COLO829 (cell line): ENCODE results near the gene OR2T2.
A peak's percentile ranks its signal among the peaks of the same experiment; 100 is the strongest.
"Not testable (repeated sequence)": the region's sequence is repeated elsewhere in the genome, so short reads cannot be mapped to it uniquely, and the experiment has no call there.

Experiments
- DNase-seq: peaks from one replicate; pipeline ENCODE4 v3.0.0; 2012; ENCODE audit warnings: low spot score

Gene OR2T2, protein sequence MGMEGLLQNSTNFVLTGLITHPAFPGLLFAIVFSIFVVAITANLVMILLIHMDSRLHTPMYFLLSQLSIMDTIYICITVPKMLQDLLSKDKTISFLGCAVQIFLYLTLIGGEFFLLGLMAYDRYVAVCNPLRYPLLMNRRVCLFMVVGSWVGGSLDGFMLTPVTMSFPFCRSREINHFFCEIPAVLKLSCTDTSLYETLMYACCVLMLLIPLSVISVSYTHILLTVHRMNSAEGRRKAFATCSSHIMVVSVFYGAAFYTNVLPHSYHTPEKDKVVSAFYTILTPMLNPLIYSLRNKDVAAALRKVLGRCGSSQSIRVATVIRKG

DNA sequence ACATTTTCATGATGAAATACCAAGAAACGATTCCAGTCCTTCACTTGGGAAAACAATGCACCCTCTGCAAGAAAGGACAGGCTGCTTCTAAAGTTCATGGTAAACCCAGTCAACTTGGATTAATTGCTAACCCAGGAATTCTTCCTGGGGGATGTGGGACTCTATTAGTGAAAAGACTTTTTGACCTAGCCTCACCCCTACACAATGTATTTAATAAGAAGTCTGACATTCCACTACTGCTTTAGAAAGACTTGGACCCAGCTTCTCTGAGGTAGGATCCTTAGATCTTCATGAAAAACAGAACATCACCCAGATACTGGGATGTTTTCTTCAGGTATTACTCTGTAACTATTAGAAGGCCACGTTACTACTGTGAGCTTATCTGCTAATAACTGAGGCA, at the start of gene OR2T2:
Gene OR2T2 (plus strand): TSS at position 239 of the 400 bp plus-strand sequence. CDS start 7,161 bp downstream, outside the sequence.
- DNase-seq: not testable (repeated sequence)

DNA sequence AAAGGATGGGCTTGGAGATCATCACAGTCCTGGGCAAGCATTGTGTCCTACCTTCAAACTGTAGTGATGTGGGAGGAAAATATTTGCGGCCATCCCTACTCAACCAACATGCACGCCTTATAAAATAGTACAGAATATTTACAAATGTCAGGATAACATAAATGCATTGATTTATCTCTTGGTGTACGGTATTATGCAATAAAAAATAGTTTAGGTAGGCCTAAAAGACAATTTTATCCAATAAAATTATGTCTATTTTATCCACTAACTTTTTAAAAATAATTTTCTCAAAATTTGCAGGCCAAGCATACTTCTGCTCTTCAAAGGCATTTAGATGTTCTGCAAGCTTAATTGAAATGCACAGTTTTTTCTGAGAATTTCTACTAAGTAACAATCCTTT, 42.7 kb upstream of the OR2T2 start, which contains the start of gene OR2T1:
Gene OR2T1 (plus strand): TSS at position 301 of the 400 bp plus-strand sequence. CDS start 3,100 bp downstream, outside the sequence.
- DNase-seq: no peak

DNA sequence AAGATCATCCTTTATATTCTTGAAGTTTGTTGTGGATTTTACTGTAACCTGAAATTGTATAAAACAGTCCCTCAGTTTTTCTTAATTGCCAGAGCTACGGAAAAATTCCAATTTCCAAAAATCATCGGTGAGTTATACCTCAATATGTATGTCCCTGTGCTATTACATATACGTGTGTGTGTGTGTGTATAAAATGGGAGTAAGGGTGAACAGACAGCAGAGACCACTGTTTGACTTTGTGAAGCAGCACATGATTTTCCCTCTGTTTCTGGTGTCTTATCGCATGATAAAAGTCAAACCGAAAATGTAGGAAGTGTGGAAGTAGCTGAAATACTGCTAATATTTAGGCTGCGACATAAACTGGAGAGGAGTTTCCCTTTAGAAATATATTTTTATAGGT, 41.4 kb upstream of the OR2T2 start:
- DNase-seq: peak; percentile 66

DNA sequence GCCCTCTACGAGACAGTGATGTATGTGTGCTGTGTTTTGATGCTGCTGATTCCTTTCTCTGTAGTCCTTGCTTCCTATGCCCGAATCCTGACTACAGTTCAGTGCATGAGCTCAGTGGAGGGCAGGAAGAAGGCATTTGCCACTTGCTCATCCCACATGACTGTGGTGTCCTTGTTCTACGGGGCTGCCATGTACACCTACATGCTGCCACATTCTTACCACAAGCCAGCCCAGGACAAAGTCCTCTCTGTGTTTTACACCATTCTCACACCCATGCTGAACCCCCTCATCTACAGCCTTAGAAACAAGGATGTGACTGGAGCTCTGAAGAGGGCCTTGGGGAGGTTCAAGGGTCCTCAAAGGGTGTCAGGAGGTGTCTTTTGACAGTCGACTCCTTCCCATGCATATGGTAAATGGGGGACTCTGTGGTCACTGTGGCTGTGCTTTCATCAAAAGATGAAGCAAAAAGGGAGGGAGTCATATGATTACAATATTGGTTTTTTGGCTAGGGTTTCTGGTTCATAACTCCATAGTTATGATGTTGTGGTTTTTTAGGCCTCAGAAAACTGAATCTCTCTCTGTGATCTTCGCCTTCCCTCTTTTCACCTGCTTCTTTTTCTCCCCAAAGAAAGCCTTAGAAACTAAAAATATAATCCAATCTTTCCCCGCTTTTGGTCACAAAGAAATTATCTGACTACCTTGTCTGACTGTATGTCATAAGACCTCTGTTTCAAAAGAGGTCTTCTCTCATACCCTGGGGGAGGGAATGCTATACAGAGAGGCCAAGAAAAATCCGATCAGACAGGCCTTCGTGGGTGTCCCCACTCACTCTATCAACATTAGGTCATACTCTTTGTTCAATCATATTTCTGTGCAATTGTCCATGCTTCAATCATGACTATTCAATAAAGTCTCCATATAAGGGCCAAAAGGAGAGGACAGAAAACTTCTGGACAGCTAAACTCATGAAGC, 38.4 kb upstream of the OR2T2 start:
- no peak for DNase-seq

DNA sequence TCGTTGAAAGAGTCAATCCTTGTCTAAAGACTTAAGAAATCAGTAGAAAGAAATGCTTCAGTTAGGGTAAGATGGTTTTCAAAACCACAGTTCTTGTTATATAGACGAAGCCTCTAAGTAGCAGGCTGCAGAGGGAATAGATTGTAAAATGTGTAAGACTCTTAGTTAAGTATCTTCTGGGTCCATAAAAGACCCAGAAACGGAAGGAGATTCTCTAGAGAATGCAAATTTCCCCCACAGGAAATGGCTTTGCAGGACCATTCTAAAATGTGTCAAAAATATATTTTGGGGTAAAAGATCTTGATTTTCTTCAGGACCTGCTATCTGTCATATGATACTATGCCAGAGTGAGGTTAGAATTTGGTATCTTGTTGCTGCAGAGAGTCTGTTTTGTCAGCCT, 29.2 kb upstream of the OR2T2 start:
- DNase-seq: no peak

DNA sequence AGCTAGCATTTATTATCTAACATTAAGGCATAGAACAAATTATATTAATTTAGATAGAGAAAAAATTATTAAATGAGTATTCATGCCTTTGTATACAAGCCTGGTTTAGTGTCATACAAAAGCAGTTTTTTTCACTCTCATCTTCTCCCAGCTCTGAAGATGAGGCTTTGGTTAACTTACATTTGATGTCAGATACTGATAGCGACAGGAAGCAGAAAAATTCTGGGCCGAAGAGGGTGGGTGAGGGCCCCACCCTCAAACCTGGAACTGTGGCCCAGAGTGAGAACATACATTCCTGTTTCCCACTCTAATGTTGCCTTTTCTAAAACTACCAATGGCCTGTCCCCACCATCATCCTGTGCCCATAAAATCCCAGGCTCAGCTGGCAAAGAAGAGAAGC, 27.6 kb upstream of the OR2T2 start:
- no peak for DNase-seq

DNA sequence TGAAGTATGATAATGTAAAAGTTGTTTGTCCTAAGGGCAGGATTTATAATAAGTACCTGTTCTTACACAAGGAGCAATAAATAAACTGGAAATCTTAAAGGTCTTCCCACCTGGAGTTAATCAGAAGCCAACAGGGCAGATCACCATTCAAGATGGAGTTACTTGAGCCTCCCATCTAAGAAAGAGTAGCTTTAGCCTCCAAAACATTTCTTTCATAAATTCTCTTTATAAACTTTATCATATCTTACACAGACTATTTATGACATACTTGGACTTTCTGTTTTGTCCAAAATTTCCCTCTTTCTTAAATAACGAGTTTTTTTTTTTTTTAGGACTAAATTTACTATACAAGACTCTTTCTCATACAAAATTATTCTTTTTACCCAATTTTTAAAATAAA, 24.1 kb upstream of the OR2T2 start:
- DNase-seq: no peak

DNA sequence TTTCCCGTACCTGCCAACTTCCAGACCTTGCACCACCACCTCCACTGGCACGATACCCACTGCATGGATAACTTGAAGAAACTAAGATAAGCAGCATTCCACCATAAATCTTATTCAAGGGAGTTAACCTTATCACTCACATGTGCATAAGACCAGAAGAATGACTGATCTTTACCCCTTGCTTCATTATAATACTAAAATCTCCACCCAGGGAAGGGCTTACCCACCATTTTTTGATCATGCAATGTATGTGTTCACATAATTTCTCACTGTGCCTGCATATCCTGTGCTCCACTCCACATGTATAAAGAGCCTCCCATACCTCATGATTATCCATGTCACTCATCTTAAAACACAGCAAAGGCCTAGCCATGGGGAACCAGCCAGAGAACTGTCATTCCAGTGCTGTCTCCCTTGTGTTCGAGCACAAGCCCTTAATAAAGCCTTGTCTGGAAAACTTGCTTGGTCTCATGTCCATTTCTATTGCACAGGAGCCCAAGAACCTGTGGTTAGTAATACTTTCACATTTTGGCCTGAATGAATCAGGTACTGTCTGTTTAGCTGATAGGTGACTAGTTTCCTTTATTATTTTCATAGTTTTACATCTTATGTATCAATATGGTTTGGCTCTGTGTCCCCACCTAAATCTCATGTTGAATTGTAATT, 17.8 kb upstream of the OR2T2 start:
- not testable (repeated sequence) for DNase-seq

DNA sequence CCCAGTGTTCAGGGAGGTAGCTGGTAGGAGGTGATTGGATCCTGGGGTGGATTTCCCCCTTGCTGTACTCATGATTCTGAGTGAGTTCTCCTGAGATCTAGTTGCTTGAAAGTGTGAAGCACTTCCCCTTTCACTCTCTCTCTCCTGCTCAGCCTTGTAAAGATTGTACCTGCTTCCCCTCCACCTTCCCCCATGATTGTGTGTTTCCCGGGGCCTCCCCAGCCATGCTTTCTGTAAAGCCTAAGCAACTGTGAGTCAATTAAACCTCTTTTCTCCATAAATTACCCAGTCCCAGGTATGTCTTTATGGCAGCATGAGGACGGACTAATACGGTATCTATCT, 17.3 kb upstream of the OR2T2 start:
- not testable (repeated sequence) for DNase-seq

DNA sequence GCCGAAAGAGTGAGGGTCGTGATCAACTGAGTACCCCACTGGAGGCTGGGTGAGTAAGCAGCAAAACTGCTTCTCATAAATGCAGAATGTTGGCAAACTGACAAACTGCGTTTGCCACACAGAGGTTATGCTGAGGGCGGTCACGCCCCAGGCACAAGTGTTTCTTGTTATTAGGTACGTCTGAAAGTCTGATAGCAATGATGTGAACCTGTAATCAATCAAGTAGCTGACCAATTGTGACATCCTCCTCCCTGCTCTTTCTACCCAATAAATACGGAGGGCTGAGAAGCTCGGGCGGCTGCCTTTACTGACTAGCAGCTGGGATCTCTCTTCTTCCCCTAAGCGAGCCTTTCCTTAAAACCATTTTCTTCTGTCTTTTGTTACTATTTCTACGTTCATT, 13.8 kb upstream of the OR2T2 start:
- not testable (repeated sequence) for DNase-seq

DNA sequence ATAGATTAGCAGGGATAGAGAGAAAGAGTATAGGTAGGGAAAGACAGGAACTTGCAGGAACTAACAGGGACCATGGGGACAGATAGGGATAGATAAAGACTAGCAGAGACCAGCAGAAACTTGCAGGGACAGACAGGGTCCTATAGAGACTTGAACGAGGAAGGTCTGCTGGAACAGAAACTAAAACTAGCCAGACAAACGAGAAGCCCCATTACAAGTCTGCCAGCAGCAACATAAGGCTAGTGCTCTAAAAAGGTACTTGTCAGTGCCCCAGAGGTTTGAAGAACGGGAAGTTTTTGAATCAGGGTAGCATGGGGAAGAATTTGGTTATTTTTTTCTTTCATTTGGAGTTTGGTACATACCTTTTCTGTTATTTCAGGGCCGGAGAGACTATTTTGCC, 13.2 kb upstream of the OR2T2 start:
- not testable (repeated sequence) for DNase-seq

DNA sequence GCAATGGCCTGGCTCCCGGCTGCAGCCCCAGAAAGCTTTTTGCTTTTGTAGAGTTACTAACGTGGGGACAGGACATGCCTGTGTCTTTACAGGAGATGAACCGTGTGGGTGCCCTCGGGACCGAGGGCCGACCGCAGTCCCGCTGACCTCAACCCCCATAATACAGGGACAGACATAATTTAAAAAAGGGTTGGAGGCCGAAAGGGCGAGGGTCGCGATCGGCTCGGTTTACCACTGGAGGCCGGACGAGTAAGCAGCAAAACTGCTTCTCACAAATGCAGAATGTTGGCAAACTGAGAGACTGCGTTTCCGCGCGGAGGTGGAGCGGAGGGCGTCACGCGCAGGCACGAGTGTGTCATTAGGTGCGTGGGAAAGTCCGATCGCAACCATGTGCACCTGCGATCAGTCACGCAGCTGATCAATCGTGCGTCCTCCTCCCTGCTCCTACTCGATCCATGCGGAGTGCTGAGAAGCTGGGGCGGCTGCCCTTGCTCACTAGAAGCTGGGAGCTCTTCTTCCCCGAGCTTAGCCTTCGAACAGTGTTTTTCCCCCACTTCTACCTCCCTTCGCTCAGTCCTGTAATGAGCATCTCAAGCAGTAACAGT, 11.5 kb upstream of the OR2T2 start:
- DNase-seq: not testable (repeated sequence)

DNA sequence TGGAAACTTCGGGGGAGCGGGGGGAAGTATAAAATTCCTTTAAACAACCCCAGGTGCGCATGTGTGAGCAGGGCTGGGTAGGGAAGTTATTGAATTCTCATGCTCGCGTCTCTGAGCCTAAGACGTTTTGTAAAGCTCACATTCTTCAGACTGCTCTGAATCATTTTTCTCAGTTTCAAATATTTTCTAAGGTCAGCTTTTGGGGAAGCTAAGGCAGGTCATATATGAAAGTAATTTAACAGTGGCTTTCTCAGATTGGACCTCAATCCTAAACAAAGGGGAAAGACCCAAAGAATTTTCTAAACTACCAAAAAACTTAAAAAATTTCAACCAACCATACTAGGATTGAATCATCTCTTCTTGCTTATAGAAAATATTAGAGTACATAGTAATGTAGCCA, 10.5 kb upstream of the OR2T2 start:
- not testable (repeated sequence) for DNase-seq

DNA sequence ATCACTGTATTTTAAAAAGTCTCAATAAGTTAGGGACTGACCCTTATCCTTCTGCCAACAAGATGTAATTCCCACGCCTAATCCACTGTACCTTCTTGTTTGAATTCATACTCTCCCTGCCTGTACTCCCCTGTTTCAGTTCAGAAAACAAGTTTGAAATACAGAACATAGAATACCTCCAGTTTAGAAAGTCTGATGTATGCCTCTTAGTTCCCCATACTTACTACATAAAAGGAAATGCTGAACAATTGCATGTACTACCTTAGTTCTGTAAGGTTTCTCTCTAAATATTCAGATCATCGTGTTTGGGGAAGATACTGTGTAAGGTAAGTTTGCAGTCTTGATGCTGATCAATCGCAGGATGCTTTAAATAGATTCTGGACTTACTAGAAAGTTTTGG, 9.1 kb upstream of the OR2T2 start:
- not testable (repeated sequence) for DNase-seq

DNA sequence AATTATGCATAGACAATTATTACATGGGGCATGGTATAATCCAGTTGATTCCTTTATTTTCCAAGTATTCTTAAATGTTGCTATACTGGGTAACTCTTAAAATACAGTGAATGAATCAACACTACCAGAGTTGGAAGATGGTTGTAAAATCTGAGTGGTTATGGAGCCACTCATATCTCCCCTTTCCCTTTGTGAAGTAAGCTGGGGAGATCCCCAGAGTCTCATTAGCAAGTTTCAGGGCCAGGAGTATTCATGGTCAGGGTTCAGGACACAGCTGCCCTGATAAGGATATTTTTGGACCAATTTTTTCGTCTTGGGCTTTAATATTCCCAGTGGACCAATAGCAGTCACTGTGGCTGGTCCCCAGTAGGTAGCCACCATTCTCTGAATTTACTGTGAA, 6.8 kb upstream of the OR2T2 start:
- not testable (repeated sequence) for DNase-seq

DNA sequence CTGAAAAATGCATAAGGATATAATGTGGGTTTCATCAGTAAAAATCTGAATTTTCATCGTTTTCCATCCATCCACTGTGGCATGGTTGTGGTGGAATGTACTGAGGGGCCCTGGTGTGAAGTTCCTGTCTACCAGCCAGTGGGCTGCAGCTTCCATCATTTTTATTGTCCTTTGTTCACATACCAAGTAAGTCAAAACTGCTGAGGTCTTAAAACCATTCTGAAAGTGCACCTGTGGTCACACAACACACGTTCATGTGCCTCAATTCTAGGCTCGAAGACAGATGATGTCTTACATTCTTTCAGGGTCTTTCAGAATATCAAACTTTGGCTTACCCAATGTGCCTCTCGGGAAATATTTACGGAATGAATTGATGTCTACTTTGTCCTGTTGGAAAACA, 6.2 kb upstream of the OR2T2 start:
- not testable (repeated sequence) for DNase-seq

DNA sequence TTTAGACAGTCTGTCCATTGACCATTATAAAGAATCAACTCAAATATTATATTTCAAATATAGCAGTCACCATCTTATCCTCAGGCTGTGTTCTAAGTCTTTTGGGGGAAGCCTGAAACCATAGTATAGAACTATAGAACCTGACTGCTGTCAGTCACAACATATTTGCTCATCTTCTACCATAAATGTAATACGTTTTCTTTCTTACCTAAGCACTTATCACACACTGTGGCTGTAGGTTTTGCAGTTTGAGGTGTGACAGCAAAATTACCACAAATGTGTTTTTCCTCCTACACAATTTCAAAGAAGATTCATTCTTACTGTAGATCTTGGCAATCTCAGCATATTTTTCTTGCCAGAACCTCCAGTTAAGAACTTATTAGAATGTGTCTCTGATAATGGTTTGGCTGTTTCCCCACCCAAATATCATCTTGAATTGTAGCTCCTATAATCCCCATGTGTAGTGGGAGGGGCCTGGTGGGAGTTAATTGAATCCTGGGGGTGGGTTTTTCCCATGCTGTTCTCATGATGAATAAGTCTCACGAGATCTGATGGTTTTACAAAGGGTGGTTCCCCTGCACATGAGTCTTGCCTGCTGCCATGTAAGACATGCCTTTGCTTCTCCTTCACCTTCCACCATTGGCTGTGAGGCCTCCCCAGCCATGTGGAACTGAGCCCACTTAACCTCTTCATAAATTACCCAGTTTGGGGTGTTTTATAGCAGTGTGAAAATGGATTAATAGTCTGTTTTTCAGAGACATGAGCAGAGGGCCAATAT, 2.7 kb upstream of the OR2T2 start:
- not testable (repeated sequence) for DNase-seq

DNA sequence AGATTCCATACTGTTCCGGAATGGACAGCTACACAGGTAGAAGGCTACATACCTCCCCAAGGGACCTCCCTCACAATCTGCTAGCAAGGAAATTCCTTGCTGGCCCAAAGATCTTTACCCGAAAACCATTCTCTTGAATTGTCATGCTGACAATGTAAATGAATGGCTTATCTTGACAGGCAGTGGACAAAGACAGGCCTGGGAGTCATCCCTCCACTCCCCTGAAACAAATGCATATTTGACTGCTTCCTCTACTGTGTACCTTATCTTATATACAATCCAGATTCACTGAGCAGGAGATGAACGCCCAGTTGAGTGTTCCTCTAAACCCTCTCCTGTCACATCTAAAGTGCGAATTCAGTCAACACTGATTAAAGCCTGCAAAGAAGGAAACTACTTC, 834 bp upstream of the OR2T2 start:
- DNase-seq: not testable (repeated sequence)

DNA sequence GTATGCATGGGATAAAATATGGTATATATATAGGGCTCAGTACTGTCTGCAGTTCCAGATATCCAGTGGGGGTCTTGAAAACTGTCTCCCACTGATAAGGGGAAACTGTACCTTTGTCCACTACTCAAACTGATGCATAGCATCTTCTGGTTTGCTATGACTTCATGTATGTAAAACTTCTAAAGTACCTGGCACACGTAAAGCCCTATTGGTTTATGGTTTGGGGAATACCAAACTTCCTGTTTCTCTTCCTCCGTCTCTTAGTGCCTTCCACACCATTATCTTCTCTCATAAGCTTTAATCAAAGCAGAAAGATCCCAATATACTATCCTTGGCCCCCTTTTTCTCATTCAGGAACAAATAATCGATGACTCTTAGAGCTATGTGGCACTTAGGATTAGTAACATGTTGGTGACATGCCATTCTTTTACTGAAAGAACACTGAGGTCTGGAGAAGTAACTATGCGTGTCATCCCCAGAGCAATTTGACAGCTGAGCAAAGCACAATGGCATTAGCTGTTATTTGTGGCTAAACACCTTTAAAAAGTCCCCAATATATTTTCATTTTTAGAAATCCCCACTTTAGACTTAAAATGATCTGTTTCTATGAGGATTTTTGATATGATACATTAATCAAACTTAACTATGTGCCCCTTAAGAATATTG, 3.1 kb downstream of the OR2T2 start:
- not testable (repeated sequence) for DNase-seq

DNA sequence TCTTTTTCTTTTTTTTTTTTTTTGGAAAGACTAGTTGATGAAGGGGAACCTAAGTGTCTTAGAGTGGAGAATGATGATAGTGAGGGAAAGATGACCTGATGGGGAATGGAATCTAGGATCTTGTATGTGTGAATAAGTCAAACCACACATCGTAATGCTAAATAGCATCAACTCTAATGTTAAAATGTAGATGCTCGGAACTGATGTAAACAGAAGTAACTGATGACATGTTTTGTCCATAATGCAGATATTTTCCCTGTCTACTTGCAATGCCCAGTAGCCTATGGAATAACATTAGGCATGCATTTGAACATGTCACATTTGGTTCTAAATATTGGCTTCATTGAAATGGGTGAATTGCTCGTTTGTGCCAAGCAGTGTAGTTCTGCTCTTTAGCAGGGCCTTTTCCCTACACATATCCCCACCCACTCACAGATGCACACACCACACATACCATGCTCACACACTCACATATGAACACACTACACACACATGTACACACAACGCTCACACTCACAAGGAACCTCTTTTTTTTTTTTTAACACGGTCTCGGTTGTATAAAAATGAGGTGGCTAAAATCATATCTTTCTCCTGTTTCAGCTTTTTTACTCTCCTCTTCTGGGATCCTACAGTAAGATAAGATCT, 4.5 kb downstream of the OR2T2 start:
- DNase-seq: not testable (repeated sequence)
